GM18861 (cell line): Measurements from ENCODE around the gene NOC4L.
"Not testable (repeated sequence)": the region's sequence is repeated elsewhere in the genome, so short reads cannot be mapped to it uniquely, and the experiment has no call there.

Experiments
- ATAC-seq: cut with Tn5 transposase; IDR thresholded peaks from one replicate; pipeline ENCODE4 v1.9.1; 2021; ENCODE audit not compliant: unreplicated experiment

The NOC4L gene

GRCh38 chr12:132123970-132124765 is 20.1 kb upstream of the NOC4L start:
- ATAC-seq = no peak

GRCh38 chr12:132124766-132125425 is 19.4 kb upstream of the NOC4L start:
- no peak for ATAC-seq

- ATAC-seq = no peak
These were observed 18.5 kb upstream of the NOC4L start for GRCh38 chr12:132125736-132126135.

GRCh38 chr12:132127041-132127440 is 17.2 kb upstream of the NOC4L start:
- no peak for ATAC-seq

GRCh38 chr12:132129007-132129406 is 15.2 kb upstream of the NOC4L start:
- no peak for ATAC-seq

GRCh38 chr12:132130690-132131089 is 13.6 kb upstream of the NOC4L start:
- ATAC-seq = no peak

- no peak for ATAC-seq
These were observed 13.0 kb upstream of the NOC4L start for GRCh38 chr12:132131229-132131628.

- no peak for ATAC-seq
These were observed 12.3 kb upstream of the NOC4L start for GRCh38 chr12:132131952-132132351.

- ATAC-seq = no peak
These were observed 11.4 kb upstream of the NOC4L start for GRCh38 chr12:132132609-132133430.

- ATAC-seq = no peak
These were observed 10.2 kb upstream of the NOC4L start for GRCh38 chr12:132133952-132134652.

GRCh38 chr12:132134653-132135183 is 9.5 kb upstream of the NOC4L start:
- not testable (repeated sequence) for ATAC-seq

GRCh38 chr12:132136226-132136625 is 8.0 kb upstream of the NOC4L start:
- ATAC-seq = not testable (repeated sequence)

- ATAC-seq = no peak
These were observed 6.7 kb upstream of the NOC4L start for GRCh38 chr12:132137483-132138125.

- ATAC-seq = no peak
These were observed 5.1 kb upstream of the NOC4L start for GRCh38 chr12:132138941-132139871.

- ATAC-seq = no peak
These were observed 4.3 kb upstream of the NOC4L start for GRCh38 chr12:132139912-132140311.

- no peak for ATAC-seq
These were observed 3.8 kb upstream of the NOC4L start for GRCh38 chr12:132140501-132140900.

GRCh38 chr12:132140918-132141841 is 3.1 kb upstream of the NOC4L start:
- no peak for ATAC-seq
